ENCODE results near the gene CFLAR. TPM values are rescaled to one million over a fixed set of nuclear protein-coding genes. Genes with fewer than 3 reads are reported as not detected.
"Not testable (repeated sequence)": the region's sequence is repeated elsewhere in the genome, so short reads cannot be mapped to it uniquely, and the experiment has no call there.

Gene CFLAR
- total and polyA plus RNA-seq, 12 donors, result 91.5 to 257 (median 203) TPM

DNA sequence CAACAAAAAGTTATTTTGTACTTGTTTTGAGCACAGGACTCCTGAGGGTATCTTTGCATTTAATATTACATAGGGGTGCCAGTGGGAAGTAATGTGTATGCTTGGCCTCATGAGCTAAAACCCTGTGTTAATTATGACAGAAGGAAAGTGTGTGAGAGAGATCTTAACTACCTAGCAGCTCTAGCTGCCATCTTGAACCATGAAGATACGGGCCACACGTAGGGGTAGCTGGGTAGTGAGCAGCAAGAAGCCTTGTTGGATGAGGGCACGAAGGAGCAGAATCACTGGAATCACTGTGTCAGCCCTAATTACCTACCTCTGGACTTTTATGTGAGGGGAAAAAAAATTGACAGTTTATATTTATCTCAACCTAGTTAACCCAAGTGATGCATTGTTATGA, 51.6 kb downstream of the CFLAR start:
- Histone ChIP-seq H3K27me3 (no peaks in the 10 kb centered on the region), H3K36me3 (peaks cover 4 to 58% (median 39%) of the 10 kb centered on the region in 9 donors), H3K9me3 (peaks cover 0 to 45% (median 16%) of the 10 kb centered on the region in 11 donors), H3K4me1 (peaks cover 0 to 12% (median 5%) of the 10 kb centered on the region in 9 donors), H3K27ac (no peak overlapping the region), H3K4me3 (no peak overlapping the region)
- TF ChIP-seq, protein P1, sequence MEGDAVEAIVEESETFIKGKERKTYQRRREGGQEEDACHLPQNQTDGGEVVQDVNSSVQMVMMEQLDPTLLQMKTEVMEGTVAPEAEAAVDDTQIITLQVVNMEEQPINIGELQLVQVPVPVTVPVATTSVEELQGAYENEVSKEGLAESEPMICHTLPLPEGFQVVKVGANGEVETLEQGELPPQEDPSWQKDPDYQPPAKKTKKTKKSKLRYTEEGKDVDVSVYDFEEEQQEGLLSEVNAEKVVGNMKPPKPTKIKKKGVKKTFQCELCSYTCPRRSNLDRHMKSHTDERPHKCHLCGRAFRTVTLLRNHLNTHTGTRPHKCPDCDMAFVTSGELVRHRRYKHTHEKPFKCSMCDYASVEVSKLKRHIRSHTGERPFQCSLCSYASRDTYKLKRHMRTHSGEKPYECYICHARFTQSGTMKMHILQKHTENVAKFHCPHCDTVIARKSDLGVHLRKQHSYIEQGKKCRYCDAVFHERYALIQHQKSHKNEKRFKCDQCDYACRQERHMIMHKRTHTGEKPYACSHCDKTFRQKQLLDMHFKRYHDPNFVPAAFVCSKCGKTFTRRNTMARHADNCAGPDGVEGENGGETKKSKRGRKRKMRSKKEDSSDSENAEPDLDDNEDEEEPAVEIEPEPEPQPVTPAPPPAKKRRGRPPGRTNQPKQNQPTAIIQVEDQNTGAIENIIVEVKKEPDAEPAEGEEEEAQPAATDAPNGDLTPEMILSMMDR (IDR thresholded peaks at IDR 0.05), result no peak
- DNase-seq (no peak), ATAC-seq (peak in 6 of 8 donors; percentile 9 to 53 (median 31))
- intact Hi-C loops (cut with DNase I), result loop anchor here in 2 of 10 donors (5.0 to 10.0 kb wide), 2 partner anchors 53 to 75 kb away; partner anchors contain the start of gene CFLAR (in 1 of the 2)
- WGBS, 2 donors, result 96 to 99% methylated on average over 3 of the region's 3 CpGs

DNA sequence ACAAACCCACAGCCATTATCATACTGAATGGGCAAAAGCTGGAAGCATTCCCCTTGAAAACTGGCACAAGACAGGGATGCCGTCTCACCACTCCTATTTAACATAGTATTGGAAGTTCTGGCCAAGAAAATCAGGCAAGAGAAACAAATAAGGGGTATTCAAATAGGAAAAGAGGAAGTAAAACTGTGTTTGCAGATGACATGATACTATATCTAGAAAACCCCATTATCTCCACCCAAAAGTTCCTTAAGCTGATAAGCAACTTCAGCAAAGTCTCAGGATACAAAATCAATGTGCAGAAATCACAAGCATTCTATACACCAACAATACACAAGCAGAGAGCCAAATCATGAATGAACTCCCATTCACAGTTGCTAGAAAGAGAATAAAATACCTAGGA, 52.5 kb downstream of the CFLAR start:
- not testable (repeated sequence) for DNase-seq, ATAC-seq, H3K4me1 ChIP-seq, H3K27me3 ChIP-seq, H3K27ac ChIP-seq, H3K4me3 ChIP-seq
- Histone ChIP-seq H3K9me3 (peaks cover 0 to 45% (median 16%) of the 10 kb centered on the region in 11 donors), H3K36me3 (peaks cover 2 to 48% (median 29%) of the 10 kb centered on the region in 9 donors)
- intact Hi-C loops (cut with DNase I), result loop anchor here in 2 of 10 donors (5.0 to 10.0 kb wide), 2 partner anchors 54 to 76 kb away; partner anchors contain the start of gene CFLAR (in 1 of the 2)
- WGBS, 2 donors, result 65 to 77% methylated on average over 1 of the region's 1 CpG

DNA sequence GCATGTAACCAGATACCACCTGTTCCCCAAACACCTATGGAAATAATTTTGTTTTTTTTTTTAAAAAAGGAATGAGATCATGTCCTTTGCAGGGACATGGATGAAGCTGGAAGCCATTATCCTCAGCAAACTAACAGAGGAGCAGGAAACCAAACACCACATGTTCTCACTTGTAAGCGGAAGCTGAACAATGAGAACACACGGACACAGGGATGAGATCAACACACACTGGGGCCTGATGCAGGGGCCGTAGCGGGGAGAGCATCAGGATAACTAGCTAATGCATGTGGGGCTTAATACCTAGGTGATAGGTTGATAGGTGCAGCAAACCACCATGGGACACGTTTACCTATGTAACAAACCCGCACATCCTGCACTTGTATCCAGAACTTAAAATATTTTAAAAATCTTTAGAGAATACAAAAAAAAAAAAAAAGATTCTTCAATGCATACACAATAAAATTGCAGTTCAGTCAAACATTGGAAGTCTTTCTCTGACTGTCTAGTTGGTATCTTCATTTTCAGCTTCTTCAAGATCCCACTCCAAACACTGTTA, 55.4 kb downstream of the CFLAR start:
- no peak overlapping the region for H3K4me3 ChIP-seq
- H3K27me3 ChIP-seq, result no peaks in the 10 kb centered on the region
- peaks cover 0 to 45% (median 16%) of the 10 kb centered on the region in 11 donors for H3K9me3 ChIP-seq
- H3K4me1 ChIP-seq, result peaks cover 0 to 14% (median 0%) of the 10 kb centered on the region in 9 donors
- ATAC-seq (peak in 4 of 8 donors; percentile 12 to 31 (median 29)), DNase-seq (no peak)
- peak overlapping the region in 1 of 10 donors; percentile 11 for H3K27ac ChIP-seq
- peaks cover 0 to 20% (median 11%) of the 10 kb centered on the region in 9 donors for H3K36me3 ChIP-seq
- TF ChIP-seq, protein P1 (IDR thresholded peaks at IDR 0.05), result no peak
- WGBS, 2 donors, result 53 to 54% methylated on average over 6 of the region's 6 CpGs
- intact Hi-C loops (cut with DNase I), result loop anchor here in 3 of 10 donors (5.0 to 10.0 kb wide), 3 partner anchors 204 to 269 kb away; no protein-coding TSS in a partner anchor

DNA sequence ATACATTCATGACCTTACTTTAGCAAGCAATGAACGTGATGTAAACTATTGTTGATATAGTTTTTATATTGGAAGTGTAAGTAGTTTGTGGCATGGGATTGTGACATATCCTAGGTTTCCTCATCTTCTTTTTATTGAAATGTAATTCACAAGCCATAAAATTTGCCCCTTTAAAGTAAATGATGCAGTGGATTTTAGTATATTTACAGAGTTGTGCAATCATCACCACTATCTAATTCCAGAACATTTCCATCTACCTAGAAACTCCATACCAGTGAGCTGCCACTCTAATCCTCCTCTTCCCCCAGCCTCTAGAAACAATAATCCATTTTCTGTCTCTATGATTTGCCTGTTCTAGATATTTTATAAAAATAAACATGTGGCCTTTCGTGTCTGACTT, 56.3 kb downstream of the CFLAR start:
- peaks cover 0 to 17% (median 0%) of the 10 kb centered on the region in 9 donors for H3K4me1 ChIP-seq
- intact Hi-C loops (cut with DNase I), result loop anchor here in 3 of 10 donors (5.0 to 10.0 kb wide), 3 partner anchors 205 to 270 kb away; no protein-coding TSS in a partner anchor
- H3K27me3 ChIP-seq, result no peaks in the 10 kb centered on the region
- TF ChIP-seq, protein P1 (IDR thresholded peaks at IDR 0.05), result no peak
- ATAC-seq (no peak), DNase-seq (no peak)
- 65 to 76% methylated on average over 2 of the region's 2 CpGs for WGBS, 2 donors
- H3K36me3 ChIP-seq, result peaks cover 0 to 10% (median 7%) of the 10 kb centered on the region in 9 donors
- no peak overlapping the region for H3K4me3 ChIP-seq
- peaks cover 0 to 41% (median 16%) of the 10 kb centered on the region in 11 donors for H3K9me3 ChIP-seq
- H3K27ac ChIP-seq, result peak overlapping the region in 1 of 10 donors; percentile 11

Measured in heart right ventricle (tissue), 16 donors.